Thyroid gland (tissue), 4 donors: Measurements from ENCODE around the gene CNOT2.

Experiments used
- CTCF ChIP-seq, 6 experiments: fragments of 200-600 bp in 3 of 6; fragments of 450-650 bp in 3 of 6; sonication (generic) in 3 of 6; IDR thresholded peaks; one replicate each; pipeline ENCODE4 v1.5.1; 2016 to 2019; ENCODE audit warnings: antibody characterized with exemption in 6 of 6, mild to moderate bottlenecking in 2 of 6, inconsistent platforms in 1 of 6, moderate library complexity in 1 of 6
- POLR2A ChIP-seq, 2 donors: fragments of 450-650 bp; IDR thresholded peaks; one replicate each; pipeline ENCODE4 v1.6.1; 2017; ENCODE audit warnings: antibody characterized with exemption in 2 of 2, mild to moderate bottlenecking in 2 of 2, moderate library complexity in 1 of 2

GRCh38 chr12:70246580-70246979 lies 3.3 kb downstream of the CNOT2 start:
- TF ChIP-seq CTCF (IDR thresholded peaks at IDR 0.05) = no peak
- no peak for TF ChIP-seq POLR2A (IDR thresholded peaks at IDR 0.05)
